ENCODE measurements around the gene CNOT2. TPM values are rescaled to one million over a fixed set of nuclear protein-coding genes. Genes with fewer than 3 reads are reported as not detected.

The CNOT2 gene
- 274 TPM for total RNA-seq

- DNase-seq, result peak; percentile 96
These were observed at the start of gene CNOT2 for GRCh38 chr12:70242695-70243509. TSS of gene CNOT2 (plus strand) at chr12:70243433. CDS start at chr12:70278227, 34,794 bp downstream.

GRCh38 chr12:70194076-70194475 lies 49.2 kb upstream of the CNOT2 start:
- DNase-seq, result no peak

DNA sequence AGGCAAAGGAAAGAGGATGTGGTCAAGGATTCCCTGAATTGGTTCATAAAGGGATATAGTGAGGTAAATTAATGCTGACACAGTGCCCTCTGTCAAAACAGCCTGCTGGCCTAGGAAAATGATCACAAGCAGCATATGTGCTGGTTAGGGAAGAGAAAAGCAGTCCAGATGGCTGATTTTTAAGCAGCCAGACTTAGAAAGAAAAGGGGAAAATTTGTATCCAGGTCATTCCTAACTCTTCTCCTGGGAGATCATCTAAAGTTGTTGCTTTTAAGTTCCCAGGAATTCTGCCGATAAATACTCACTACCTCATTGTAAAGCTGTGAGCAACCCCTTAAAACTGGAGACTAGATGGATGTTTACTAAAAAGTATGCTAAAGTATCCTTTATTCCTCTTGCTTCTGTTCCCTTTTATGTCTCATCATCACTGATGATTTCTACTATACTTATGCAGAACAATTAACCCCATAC lies 46.4 kb upstream of the CNOT2 start:
- peak; percentile 21 for DNase-seq

DNA sequence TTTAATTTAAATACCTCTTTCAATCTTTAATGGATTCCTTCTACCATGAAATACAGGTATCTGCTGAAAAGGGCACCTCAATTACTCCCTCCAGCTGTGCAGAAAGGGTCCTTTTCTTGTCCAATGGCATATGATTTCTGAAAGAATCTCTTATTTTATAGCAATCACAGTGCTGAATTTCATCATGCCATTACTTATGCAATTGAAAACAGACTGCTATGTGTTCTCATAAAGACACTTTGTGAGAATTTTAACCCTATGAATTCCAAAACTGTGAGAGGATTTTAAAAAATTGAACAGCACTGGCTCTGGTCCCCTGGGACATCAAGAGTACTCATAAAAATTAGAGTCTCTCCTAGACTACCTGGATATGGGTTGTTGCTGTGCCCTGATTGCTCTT lies 45.9 kb upstream of the CNOT2 start:
- peak; percentile 17 for DNase-seq

- no peak for DNase-seq
These were observed 29.5 kb upstream of the CNOT2 start for GRCh38 chr12:70213707-70214106.

DNA sequence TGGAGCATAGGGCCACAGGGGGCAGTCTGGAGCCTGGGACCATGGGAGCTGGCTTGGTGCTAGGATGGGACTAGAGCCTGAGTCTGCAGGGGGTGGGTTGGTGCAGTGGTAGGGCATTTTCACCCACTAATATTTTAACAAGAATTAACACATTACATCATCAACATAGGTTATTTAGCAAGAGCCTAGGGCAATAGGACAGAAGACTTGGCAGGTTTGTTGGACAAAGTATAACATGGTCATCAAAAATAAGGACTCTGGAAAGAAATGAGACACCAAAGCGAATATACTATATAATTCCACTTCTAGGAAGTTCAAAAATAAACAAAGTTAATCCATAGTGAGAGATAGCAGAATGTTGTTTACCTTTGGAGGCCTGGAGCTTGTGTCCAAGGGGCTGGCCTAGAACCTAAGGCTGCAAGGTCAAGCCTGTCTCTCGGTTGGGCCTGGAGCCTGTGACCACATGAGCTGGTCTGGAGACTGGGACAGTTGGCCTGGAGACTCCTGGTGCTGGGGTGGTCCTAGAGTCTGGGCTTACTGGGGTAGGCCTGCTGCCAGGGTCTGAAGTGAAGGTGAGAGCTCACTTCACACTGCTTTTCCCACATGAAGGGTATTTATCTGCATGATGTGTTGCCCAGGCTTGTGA lies 28.1 kb upstream of the CNOT2 start:
- DNase-seq, result no peak

DNA sequence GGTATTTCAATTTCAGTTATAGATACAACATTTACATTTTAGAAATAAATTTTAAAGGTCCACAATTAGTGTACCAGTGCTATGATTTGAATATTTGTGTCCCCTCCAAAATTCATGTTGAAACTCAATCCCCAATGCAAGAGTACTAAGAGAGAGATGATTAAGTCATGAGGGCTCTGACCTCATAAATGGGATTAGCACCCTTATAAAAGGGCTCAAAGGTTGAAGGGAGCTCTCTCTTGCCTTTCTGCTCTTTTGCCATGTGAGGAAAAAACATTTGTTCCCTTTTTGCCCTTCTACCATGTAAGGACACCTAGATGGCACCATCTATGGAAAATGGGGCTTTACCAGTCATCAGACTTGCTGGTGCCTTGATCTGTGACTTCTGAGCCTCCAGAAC lies 25.8 kb upstream of the CNOT2 start:
- DNase-seq, result no peak

GRCh38 chr12:70221626-70222025 lies 21.6 kb upstream of the CNOT2 start:
- DNase-seq, result no peak

DNA sequence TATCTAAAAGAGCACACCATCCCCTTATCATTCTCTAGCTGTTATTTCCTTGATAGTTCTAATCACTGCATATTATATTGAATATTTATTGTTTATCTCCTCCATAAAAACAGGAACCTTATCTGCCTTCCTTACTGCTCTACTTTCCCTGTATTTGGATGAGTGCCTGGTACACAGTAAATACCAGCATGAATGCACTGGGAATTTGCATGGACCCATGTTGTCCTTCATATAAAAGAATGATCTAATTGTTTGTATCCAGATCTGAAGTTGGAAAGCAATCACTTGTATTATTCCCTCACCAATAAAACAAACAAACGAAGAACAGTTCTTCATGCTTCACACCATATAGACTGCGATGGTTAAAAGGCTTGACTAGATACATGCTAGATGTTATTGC lies 15.3 kb upstream of the CNOT2 start:
- DNase-seq, result no peak

- DNase-seq, result no peak
These were observed 12.2 kb upstream of the CNOT2 start for GRCh38 chr12:70230934-70231606.

DNA sequence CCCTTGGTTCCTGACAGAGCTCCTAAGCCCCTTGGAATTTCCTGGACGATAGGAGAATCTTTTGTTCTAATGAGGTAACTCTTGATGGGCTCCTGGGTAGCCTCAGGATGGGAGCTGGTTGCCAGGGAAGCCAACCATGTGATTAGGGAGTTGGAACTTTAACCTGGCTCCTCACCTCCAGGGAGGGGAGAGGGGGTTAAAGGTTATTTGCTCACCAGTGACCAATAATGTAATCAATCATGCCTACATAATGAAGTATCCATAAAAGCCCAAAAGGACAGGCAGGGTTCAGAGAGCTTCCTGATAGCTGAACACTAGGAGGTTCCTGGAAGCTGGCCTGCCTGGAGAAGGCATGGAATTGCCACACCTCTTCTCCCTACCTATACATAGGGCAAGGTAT lies 6.2 kb upstream of the CNOT2 start:
- no peak for DNase-seq

- DNase-seq, result no peak
These were observed 2.6 kb upstream of the CNOT2 start for GRCh38 chr12:70240673-70241072.

- DNase-seq, result peak; percentile 14
These were observed 1.4 kb upstream of the CNOT2 start for GRCh38 chr12:70241845-70242244.

- DNase-seq, result peak; percentile 87
These were observed 508 bp downstream of the CNOT2 start for GRCh38 chr12:70243510-70244371.

GRCh38 chr12:70244409-70244808 lies 1.2 kb downstream of the CNOT2 start:
- no peak for DNase-seq

DNA sequence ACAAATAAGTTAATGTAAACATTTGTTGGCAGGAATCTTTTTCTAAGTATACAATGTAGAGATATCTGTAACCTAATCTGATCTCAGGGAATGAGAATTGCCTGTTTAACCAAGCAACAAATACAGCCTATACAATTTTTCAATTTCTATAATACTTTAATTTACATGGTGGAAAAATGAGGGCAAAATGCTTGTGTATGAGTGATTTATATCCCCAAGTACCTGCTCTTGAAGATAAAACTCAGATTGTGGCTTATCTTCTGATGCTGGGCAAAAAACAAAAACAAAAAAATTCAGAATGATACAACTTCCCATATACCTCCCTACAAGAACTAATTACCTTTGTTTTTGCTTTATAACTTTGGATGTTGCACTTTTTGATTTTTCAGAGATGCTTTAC lies 2.2 kb downstream of the CNOT2 start:
- DNase-seq, result no peak

- no peak for DNase-seq
These were observed 3.3 kb downstream of the CNOT2 start for GRCh38 chr12:70246580-70246979.

DNA sequence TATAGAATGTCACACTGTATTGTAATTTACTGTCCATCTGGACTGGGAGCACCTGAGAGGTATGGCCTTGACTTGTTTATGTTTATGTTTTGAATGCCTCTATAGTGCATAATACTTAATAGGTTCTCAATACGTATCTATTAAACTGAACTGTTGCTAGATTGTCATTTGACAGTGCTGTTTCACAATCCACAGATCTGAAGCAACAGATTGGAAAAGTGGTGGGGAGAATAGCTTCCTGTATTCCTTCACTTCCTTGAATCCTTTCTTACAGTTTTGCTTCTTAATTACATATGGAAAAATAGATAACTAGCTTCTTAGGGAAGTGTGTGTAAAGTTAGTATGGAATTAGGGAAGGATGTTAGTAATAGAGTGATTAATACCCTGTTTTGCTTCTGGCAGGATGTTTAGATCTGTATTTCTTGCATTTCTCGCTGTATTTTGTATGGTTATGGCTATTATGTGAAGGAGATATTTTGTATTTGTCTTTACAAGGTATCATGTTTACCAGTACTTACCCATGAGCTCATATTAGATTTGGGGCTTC lies 4.5 kb downstream of the CNOT2 start:
- no peak for DNase-seq

GRCh38 chr12:70248876-70249275 lies 5.6 kb downstream of the CNOT2 start:
- no peak for DNase-seq

GRCh38 chr12:70249903-70250302 lies 6.7 kb downstream of the CNOT2 start:
- no peak for DNase-seq

DNA sequence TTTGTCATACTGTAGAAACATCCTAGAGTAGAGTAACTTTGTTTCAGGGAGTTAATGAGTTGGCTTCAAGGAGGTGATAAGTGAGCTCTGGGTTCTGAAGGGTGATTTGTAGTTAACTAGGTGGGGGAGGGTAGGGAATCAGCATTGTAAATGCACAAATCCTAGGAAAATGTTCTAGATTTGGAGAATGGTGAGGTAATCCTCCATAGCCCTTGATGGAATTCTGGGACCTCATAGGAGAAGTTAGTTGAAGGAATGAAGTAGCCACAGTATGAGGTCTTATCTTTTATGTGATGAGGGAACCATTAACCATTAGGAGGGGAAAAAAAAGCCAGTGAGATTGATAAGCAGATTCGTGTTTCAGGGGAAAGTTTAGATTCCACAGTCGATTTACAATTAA lies 8.0 kb downstream of the CNOT2 start:
- DNase-seq, result no peak

- DNase-seq, result no peak
These were observed 8.4 kb downstream of the CNOT2 start for GRCh38 chr12:70251661-70252060.

Data from tongue (tissue), 2 donors.